IPS DF 6.9 (cell line): ENCODE results near the gene OR9Q2.

Experiments
- DNase-seq: peaks from one replicate; pipeline ENCODE4 v3.0.0-alpha.2; 2013; ENCODE audit warnings: low read depth, low spot score
- H3K27ac ChIP-seq: one replicate; pipeline ENCODE4 v1.5.1; 2013; ENCODE audit warnings: low read length, control low read depth
- H3K27me3 ChIP-seq: 2 replicates; pipeline ENCODE4 v1.6.1; 2013; ENCODE audit warnings: mild to moderate bottlenecking, low read length; ENCODE audit not compliant: control insufficient read depth, insufficient read depth
- H3K36me3 ChIP-seq: 2 replicates; pipeline ENCODE4 v1.6.1; 2013; ENCODE audit warnings: low read length; ENCODE audit not compliant: control insufficient read depth, insufficient read depth
- H3K4me1 ChIP-seq: 2 replicates; pipeline ENCODE4 v1.6.1; 2013; ENCODE audit warnings: low read length; ENCODE audit not compliant: control insufficient read depth, insufficient read depth
- H3K4me3 ChIP-seq: 2 replicates; pipeline ENCODE4 v1.5.1; 2013; ENCODE audit warnings: mild to moderate bottlenecking, low read length
- H3K9me3 ChIP-seq: 2 replicates; pipeline ENCODE4 v1.6.1; 2013; ENCODE audit warnings: low read length, inconsistent platforms; ENCODE audit not compliant: control insufficient read depth, insufficient read depth
- WGBS: extraction: QIAGEN DNeasy Blood & Tissue Kit; methylation state at CpG from one replicate; pipeline ENCODE4 v1.1.7; 2013; ENCODE audit warnings: mixed read lengths, missing lambda C conversion rate; ENCODE audit not compliant: insufficient read length, insufficient coverage; 5-methylcytosine and 5-hydroxymethylcytosine counted together

The OR9Q2 gene, protein sequence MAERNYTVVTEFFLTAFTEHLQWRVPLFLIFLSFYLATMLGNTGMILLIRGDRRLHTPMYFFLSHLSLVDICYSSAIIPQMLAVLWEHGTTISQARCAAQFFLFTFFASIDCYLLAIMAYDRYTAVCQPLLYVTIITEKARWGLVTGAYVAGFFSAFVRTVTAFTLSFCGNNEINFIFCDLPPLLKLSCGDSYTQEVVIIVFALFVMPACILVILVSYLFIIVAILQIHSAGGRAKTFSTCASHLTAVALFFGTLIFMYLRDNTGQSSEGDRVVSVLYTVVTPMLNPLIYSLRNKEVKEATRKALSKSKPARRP

DNA sequence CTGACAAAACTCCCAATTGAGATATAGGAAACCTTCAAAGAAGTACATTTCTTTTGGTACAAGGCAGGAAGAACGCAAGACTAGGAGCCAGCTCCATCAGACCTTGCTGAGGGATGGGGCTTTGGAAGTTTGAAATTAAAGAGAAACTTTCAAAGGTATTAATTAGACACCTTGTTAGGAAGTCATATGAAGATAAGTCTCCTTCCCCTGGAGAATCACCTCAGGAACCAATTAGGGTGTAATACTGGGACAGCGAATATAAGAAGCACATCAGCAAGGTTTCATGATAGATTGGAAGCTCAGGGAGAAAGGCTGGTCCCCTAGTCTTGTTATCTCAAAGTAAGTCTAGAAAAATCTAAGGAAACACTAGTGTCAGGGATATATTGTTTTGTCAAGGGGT is at the start of gene OR9Q2:
TSS of gene OR9Q2 (plus strand) at position 301 of the 400 bp plus-strand sequence. CDS start 1,421 bp downstream, outside the sequence.
- Histone ChIP-seq H3K27me3 (no peaks in the 10 kb centered on the region; the same call in 1 of the 2 replicates), H3K9me3 (no peaks in the 10 kb centered on the region), H3K36me3 (no peaks in the 10 kb centered on the region), H3K4me3 (no peak within 1 kb of the TSS), H3K27ac (no peak within 1 kb of the TSS), H3K4me1 (no peaks in the 10 kb centered on the region)
- no CpG with 5 or more reads among the region's 2 CpGs for WGBS
- DNase-seq: no peak

DNA sequence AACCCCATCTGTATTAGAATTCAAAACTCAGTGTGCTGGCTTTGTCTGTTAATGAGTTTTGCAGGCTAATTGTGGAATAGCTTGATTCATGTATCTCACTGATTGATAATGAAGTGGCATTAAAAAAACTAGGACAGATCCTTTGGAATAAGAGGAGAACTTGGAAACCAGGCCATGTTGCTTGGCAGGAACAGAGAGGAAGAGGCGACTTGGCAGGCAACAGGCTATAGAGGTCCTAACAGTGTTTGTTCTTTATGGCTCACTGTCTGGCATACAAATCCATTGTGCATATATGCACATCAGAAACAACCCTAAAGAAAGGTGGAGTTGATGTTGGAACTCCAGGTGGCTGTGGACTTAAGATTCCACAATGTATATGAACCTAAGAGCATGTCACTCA is 46.1 kb upstream of the OR9Q2 start:
- Histone ChIP-seq H3K4me1 (no peaks in the 10 kb centered on the region), H3K27me3 (no peaks in the 10 kb centered on the region), H3K27ac (no peak overlapping the region), H3K36me3 (no peaks in the 10 kb centered on the region), H3K9me3 (no peaks in the 10 kb centered on the region), H3K4me3 (no peak overlapping the region)
- no peak for DNase-seq
- whole genome bisulfite sequencing: no CpG with 5 or more reads among the region's 1 CpG

DNA sequence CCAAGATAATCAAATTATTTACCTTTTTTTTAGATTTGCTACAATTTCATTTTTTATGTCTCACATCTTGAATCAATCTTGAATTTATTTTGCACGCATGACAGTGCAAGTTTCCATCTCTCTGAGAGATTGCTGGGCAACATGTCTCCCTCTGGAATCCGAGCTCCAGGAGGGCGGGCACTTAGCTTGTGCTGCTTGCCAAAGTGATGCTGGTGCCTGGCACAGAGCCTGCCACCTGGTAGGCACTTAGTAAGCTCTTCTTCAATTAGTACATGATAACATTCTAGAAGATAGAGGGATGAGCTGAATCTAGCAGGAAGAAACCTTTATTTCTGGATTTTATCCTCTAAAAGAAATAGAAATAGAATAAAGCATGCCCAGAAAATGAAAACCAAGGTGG is 36.1 kb upstream of the OR9Q2 start:
- Histone ChIP-seq H3K9me3 (no peaks in the 10 kb centered on the region), H3K36me3 (no peaks in the 10 kb centered on the region), H3K4me3 (no peak overlapping the region), H3K27ac (no peak overlapping the region), H3K27me3 (no peaks in the 10 kb centered on the region), H3K4me1 (no peaks in the 10 kb centered on the region)
- no CpG with 5 or more reads among the region's 3 CpGs for WGBS
- DNase-seq: no peak

DNA sequence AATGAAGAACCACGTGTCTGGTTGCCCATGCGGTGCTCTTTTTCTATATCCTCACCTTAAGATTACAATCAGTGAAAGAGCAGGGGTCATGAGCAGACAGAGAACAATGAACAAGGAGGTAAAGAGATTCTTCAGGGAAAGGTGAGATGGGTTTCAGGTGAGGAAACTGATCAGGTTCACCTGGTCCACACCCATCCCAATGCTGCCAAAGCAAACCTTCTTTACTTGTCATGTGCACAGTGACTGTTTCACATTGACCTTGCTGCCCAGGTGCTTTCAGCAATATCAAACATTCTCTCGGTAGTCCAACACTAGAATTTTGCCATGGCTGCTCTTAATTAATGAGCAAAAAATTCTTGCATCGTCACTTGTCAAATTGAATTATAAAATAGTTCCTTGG is 24.5 kb upstream of the OR9Q2 start:
- no peak for DNase-seq
- Histone ChIP-seq H3K4me1 (no peaks in the 10 kb centered on the region), H3K36me3 (no peaks in the 10 kb centered on the region), H3K27ac (no peak overlapping the region), H3K27me3 (no peaks in the 10 kb centered on the region), H3K4me3 (no peak overlapping the region), H3K9me3 (no peaks in the 10 kb centered on the region; the same call in 1 of the 2 replicates)
- no CpG with 5 or more reads among the region's 4 CpGs for WGBS

DNA sequence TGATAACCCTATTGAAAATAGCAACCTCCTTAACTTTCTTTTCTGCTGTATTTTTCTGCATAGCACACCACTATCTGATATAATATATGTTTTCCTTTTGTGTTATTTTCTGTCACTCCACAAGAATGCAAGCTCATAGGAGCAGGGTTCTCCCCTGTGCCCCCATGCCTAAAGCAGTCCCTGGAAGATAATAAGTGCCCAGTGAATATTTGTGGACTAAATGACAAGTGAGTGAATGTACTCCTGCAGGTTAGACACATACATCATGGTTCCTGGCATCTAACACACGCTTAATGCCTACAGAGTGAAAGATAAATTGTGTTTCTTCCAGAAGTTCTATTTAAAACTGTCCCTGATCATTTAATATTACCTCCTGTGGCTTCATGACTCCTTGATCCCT is 23.9 kb upstream of the OR9Q2 start:
- DNase-seq: no peak
- WGBS: no CpG with 5 or more reads among the region's 1 CpG
- Histone ChIP-seq H3K27me3 (no peaks in the 10 kb centered on the region), H3K4me3 (no peak overlapping the region), H3K9me3 (no peaks in the 10 kb centered on the region; the same call in 1 of the 2 replicates), H3K27ac (no peak overlapping the region), H3K4me1 (no peaks in the 10 kb centered on the region), H3K36me3 (no peaks in the 10 kb centered on the region)

DNA sequence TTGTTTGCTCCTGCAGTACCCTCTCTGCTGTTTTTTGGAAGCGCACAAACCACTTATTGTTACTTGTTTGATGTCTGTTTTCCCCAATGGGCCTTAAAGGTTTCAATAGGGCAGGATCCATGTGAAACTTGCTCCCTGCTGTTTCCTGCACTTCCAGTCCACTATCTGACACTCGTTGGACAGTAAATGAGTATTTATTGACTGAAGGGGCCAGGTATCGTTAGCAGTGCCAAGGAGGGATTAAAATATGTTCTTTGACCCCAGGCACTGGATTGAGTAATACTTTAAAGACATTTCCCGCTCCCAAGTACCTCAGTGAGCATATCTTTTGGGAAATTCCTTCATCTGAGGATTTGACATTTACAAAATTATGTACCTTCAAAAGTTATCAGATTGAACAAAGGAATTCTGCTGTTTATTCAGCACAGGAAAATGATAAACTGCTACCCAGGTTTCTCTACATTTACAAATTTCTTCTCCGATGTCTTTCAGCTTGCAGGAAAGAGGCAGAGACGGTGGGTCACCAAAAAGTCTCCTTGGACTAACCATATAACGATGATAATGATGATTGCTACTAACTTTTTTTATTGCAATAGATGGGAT is 23.3 kb upstream of the OR9Q2 start:
- no peaks in the 10 kb centered on the region for H3K36me3 ChIP-seq
- no peaks in the 10 kb centered on the region for H3K4me1 ChIP-seq
- no peaks in the 10 kb centered on the region for H3K27me3 ChIP-seq
- no CpG with 5 or more reads among the region's 7 CpGs for WGBS
- no peak for DNase-seq
- no peak overlapping the region for H3K4me3 ChIP-seq
- no peak overlapping the region for H3K27ac ChIP-seq
- H3K9me3 ChIP-seq: no peaks in the 10 kb centered on the region; the same call in 1 of the 2 replicates

DNA sequence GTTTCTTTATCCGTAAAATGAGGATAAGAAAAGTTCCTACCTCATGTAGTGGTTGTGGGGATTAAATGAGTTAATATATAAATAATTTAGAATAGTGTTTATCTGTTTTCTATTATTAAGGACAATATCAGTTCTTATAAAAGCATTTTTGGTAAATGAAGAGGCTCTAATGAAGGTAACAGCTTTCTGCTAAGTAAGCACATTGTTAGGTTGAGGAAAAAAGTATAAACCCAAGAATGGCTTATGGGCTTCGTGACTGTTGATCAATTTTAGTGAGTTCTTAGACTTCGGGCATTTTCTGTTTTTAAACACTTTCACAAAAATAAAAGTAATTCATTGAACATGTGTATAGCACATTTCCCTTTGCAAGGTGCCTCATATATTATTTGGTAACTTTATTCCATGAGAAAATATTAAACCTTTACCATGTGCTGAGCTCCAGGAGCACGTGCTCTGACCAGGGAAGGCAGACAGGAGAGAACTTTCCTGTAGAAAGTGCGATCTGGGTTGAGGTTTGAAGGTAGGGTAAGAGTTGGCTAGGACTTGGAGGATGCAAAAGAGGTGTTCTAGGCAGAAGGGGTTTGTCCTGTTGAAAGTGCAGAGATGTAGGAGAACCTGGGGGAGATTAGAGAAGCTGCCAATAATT is 11.3 kb upstream of the OR9Q2 start:
- WGBS: no CpG with 5 or more reads among the region's 5 CpGs
- H3K4me3 ChIP-seq: no peak overlapping the region

DNA sequence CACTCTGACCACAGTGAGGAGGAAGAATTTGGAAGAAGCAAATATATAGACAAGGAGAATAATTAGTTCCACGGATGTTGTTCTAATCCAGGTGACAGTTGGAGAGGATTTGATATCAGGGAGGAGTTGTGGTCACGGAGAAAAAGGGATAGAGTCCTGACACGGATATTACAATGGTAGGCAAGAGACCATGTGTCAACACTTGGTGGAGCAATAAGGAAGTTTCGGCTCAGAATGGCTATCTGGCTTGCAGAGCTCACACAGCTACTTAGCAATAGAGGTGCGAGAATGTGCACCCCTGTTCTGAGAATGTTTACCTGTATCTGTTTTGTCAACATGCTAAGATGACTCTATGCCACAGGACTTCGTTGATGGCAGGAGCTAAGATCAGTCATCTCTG is 10.4 kb upstream of the OR9Q2 start:
- H3K4me3 ChIP-seq: no peak overlapping the region
- H3K36me3 ChIP-seq: no peaks in the 10 kb centered on the region
- no peak for DNase-seq
- no peaks in the 10 kb centered on the region for H3K9me3 ChIP-seq
- H3K4me1 ChIP-seq: no peaks in the 10 kb centered on the region
- no peak overlapping the region for H3K27ac ChIP-seq
- no peaks in the 10 kb centered on the region for H3K27me3 ChIP-seq
- no CpG with 5 or more reads among the region's 6 CpGs for WGBS

More for the DNA sequence above, 11.3 kb upstream of the OR9Q2 start:
- DNase-seq: no peak
- no peak overlapping the region for H3K27ac ChIP-seq
- H3K4me1 ChIP-seq: no peaks in the 10 kb centered on the region
- no peaks in the 10 kb centered on the region for H3K27me3 ChIP-seq
- H3K36me3 ChIP-seq: no peaks in the 10 kb centered on the region
- H3K9me3 ChIP-seq: no peaks in the 10 kb centered on the region

DNA sequence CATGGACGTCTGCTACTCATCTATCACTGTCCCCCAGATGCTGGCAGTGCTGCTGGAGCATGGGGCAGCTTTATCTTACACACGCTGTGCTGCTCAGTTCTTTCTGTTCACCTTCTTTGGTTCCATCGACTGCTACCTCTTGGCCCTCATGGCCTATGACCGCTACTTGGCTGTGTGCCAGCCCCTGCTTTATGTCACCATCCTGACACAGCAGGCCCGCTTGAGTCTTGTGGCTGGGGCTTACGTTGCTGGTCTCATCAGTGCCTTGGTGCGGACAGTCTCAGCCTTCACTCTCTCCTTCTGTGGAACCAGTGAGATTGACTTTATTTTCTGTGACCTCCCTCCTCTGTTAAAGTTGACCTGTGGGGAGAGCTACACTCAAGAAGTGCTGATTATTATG is 9.2 kb upstream of the OR9Q2 start:
- no peaks in the 10 kb centered on the region for H3K9me3 ChIP-seq
- no peak overlapping the region for H3K4me3 ChIP-seq
- WGBS: no CpG with 5 or more reads among the region's 7 CpGs
- no peaks in the 10 kb centered on the region for H3K4me1 ChIP-seq
- H3K36me3 ChIP-seq: no peaks in the 10 kb centered on the region
- no peak for DNase-seq
- H3K27ac ChIP-seq: no peak overlapping the region
- no peaks in the 10 kb centered on the region for H3K27me3 ChIP-seq

DNA sequence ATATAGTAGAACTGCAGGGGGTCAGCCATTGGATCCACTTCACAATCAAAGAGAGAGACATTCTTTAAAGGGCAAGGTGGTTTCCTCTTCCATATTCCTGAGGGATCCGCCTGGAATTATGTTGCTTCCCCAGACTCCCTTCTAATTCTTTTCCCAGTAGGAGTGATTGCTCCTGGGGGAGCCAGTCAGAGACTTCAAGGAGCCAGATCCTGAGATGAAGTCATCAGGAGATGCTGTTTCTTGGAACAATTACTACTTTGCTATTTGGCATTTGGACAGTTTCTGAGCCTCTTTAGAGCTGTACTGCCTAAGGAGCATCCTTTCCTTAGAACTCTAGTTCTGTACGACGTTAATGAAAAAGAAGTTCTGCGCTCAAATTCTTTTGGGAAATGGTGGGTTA is 1.9 kb upstream of the OR9Q2 start:
- no peaks in the 10 kb centered on the region; the same call in 1 of the 2 replicates for H3K27me3 ChIP-seq
- H3K27ac ChIP-seq: no peak overlapping the region
- no CpG with 5 or more reads among the region's 4 CpGs for WGBS
- H3K9me3 ChIP-seq: no peaks in the 10 kb centered on the region
- H3K4me1 ChIP-seq: no peaks in the 10 kb centered on the region
- no peaks in the 10 kb centered on the region for H3K36me3 ChIP-seq
- DNase-seq: no peak
- H3K4me3 ChIP-seq: no peak overlapping the region
